HepG2 (cell line): Measurements from ENCODE around the gene KAT6B. TPM values are rescaled to one million over a fixed set of nuclear protein-coding genes. Genes with fewer than 3 reads are reported as not detected.

ENCODE experiments used
- AGO2 ChIP-seq: fragments of 200-400 bp; formaldehyde crosslinking; optimal IDR thresholded peaks from 2 replicates; pipeline ENCODE3; 2017; ENCODE audit warnings: mild to moderate bottlenecking, low read depth, low read length, moderate library complexity
- ETV6 ChIP-seq: sonication (generic); formaldehyde crosslinking; conservative IDR thresholded peaks from 2 replicates; pipeline ENCODE4 v1.4.0; 2020; ENCODE audit warnings: missing genetic modification reagents
- GABPA ChIP-seq, 2 experiments: IDR thresholded peaks; 2 replicates each; pipeline ENCODE4 v1.6.1; 2011 to 2016; ENCODE audit warnings: low read depth in 2 of 2, low read length in 1 of 2, missing biosample characterization in 1 of 2, missing genetic modification characterization in 1 of 2
- GABPB1 ChIP-seq: IDR thresholded peaks from 2 replicates; pipeline ENCODE4 v1.6.1; 2016; ENCODE audit warnings: mild to moderate bottlenecking, missing genetic modification reagents, moderate library complexity, missing compliant biosample characterization
- NFRKB ChIP-seq: fragments of 450-650 bp; IDR thresholded peaks from 2 replicates; pipeline ENCODE4 v1.6.1; 2017
- NPAS2 ChIP-seq: sonication (generic); formaldehyde crosslinking; IDR thresholded peaks from 2 replicates; pipeline ENCODE4 v1.8.0; 2022; ENCODE audit warnings: mild to moderate bottlenecking, missing genetic modification reagents, borderline replicate concordance
- POLR2AphosphoS2 ChIP-seq: IDR thresholded peaks from 2 replicates; pipeline ENCODE4 v1.6.1; 2011; ENCODE audit warnings: low read depth, low read length, improper control_type of control experiment
- SMAD1 ChIP-seq: sonication (generic); formaldehyde crosslinking; IDR thresholded peaks from 2 replicates; pipeline ENCODE4 v1.4.0; 2020; ENCODE audit warnings: missing genetic modification reagents, low read depth, mild to moderate bottlenecking, borderline replicate concordance
- SP2 ChIP-seq: sonication (generic); formaldehyde crosslinking; IDR thresholded peaks from 2 replicates; pipeline ENCODE4 v1.5.1; 2020; ENCODE audit warnings: mild to moderate bottlenecking, missing genetic modification reagents
- SRSF9 ChIP-seq: fragments of 200-400 bp; formaldehyde crosslinking; IDR thresholded peaks from 2 replicates; pipeline ENCODE4 v1.6.1; 2018; ENCODE audit warnings: borderline replicate concordance, mild to moderate bottlenecking, low read depth, low read length; ENCODE audit not compliant: insufficient read depth, poor library complexity, severe bottlenecking
- YEATS4 ChIP-seq: sonication (generic); formaldehyde crosslinking; IDR thresholded peaks from 2 replicates; pipeline ENCODE4 v1.4.0; 2020; ENCODE audit warnings: missing genetic modification reagents, borderline replicate concordance
- ZNF34 ChIP-seq: sonication (generic); formaldehyde crosslinking; IDR thresholded peaks from 2 replicates; pipeline ENCODE4 v1.4.0; 2020; ENCODE audit warnings: mild to moderate bottlenecking, missing genetic modification reagents, borderline replicate concordance
- ZNF557 ChIP-seq: sonication (generic); formaldehyde crosslinking; IDR thresholded peaks from 2 replicates; pipeline ENCODE4 v1.4.0; 2020; ENCODE audit warnings: missing genetic modification reagents
- ZNF746 ChIP-seq: sonication (generic); formaldehyde crosslinking; IDR thresholded peaks from 2 replicates; pipeline ENCODE4 v1.8.0; 2022; ENCODE audit warnings: mild to moderate bottlenecking, missing genetic modification reagents
- ZNF747 ChIP-seq: sonication (generic); formaldehyde crosslinking; IDR thresholded peaks from 2 replicates; pipeline ENCODE4 v1.8.1; 2023; ENCODE audit warnings: missing genetic modification reagents, mild to moderate bottlenecking, borderline replicate concordance
- ZNF773 ChIP-seq: sonication (generic); formaldehyde crosslinking; IDR thresholded peaks from 2 replicates; pipeline ENCODE4 v1.4.0; 2020; ENCODE audit warnings: missing genetic modification reagents, borderline replicate concordance
- ZNF879 ChIP-seq: sonication (generic); formaldehyde crosslinking; IDR thresholded peaks from 2 replicates; pipeline ENCODE4 v1.8.1; 2023; ENCODE audit warnings: missing genetic modification reagents
- ZSCAN21 ChIP-seq: sonication (generic); formaldehyde crosslinking; IDR thresholded peaks from 2 replicates; pipeline ENCODE4 v1.8.0; 2022; ENCODE audit warnings: mild to moderate bottlenecking, missing genetic modification reagents, moderate library complexity, borderline replicate concordance
- polyA plus RNA-seq, 8 experiments: library from polyadenylated mRNA; depleted of rRNA in 3 of 8; stranded (reverse) in 7 of 8; unstranded in 1 of 8; fragments of >200 nt; fragmentation: Illumina TruSeq in 4 of 8; extraction: Trizol in 4 of 8; gene quantifications; 2 replicates each; pipeline versions ENCODE4 v1.2.1 to v1.2.3, GENCODE V29; 2011 to 2016; ENCODE audit warnings: low read depth in 4 of 8, missing spikeins in 1 of 8, mixed read lengths in 1 of 8; ENCODE audit not compliant: insufficient read depth in 1 of 8
- total RNA-seq, 5 experiments: library from RNA; depleted of rRNA; stranded (reverse); fragments of >200 nt; fragmentation: Illumina TruSeq; extraction: Trizol; gene quantifications; 2 replicates each; pipeline ENCODE4 v1.2.3, GENCODE V29; 2016; ENCODE audit warnings: low read depth in 1 of 5
- TF ChIP-seq, protein P1 (sequence below): sonication (generic); formaldehyde crosslinking; IDR thresholded peaks from 2 replicates; pipeline ENCODE4 v1.5.1; 2020; ENCODE audit warnings: missing genetic modification reagents, mild to moderate bottlenecking, borderline replicate concordance
- TF ChIP-seq, protein P2 (sequence below): sonication (generic); formaldehyde crosslinking; IDR thresholded peaks from 2 replicates; pipeline ENCODE4 v1.8.0; 2022; ENCODE audit warnings: low read depth, missing genetic modification reagents
- TF ChIP-seq, protein P3 (sequence below): sonication (generic); formaldehyde crosslinking; conservative IDR thresholded peaks from 2 replicates; pipeline ENCODE4 v1.4.0; 2020; ENCODE audit warnings: missing genetic modification reagents
- TF ChIP-seq, protein P4 (sequence below): IDR thresholded peaks from 2 replicates; pipeline ENCODE4 v1.6.1; 2016; ENCODE audit warnings: missing compliant biosample characterization, missing genetic modification reagents, borderline replicate concordance

The KAT6B gene
- total and polyA plus RNA-seq, 2 of the 13 experiments (the other 11 are each of a cell fraction or from before 2014, with no cell fraction given), result 3.0 to 9.5 TPM

DNA sequence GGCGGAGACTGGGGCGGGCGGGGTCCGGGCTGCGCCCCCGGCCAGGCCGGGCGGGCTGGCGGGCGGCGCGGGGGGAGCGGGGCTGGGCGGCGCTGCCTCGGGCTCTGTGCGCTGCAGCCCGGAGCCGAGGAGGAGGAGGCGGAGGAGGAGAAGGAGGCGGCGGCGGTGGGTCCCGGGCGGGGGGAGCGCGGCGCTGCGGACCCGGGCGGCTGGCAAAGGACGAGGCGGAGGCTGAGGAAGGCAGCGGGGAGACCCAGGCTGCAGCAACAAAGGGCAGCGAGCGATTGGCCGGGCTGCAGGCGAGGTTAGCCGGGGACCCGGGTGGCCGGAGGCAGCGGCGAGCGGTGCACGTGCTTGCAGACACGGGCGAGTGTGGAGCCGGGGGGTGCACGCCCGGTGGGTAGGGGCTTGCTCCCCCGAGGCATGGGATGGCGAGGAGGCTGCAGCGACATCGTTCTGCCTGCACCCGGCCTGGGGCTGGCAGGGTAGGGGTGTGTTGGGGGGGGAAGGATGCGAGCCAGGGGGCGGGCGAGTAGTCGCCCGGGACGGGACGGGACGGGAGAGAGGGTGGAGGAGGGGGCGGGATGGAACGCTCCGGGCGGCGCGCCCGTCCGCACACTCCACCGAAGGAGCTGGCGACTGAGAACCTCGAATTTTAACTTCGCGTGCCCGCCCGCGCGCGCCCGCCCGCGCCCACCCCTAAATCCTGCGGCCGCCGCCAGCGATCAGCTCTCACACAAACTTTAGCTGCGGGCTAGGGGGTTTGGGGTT, 844 bp upstream of the KAT6B start (continued):
- TF ChIP-seq ETV6 (CRISPR knock-in tag) (0 out of 2 replicates have a peak, but pooled peaks have one; percentile 62), SRSF9 (no peak), GABPB1 (CRISPR knock-in tag) (peak; percentile 56; the same call in 1 of the 2 replicates), SP2 (CRISPR knock-in tag) (no peak), YEATS4 (CRISPR knock-in tag) (peak; percentile 74; the same call in 1 of the 2 replicates), AGO2 (peak; percentile 85), ZSCAN21 (CRISPR knock-in tag) (0 out of 2 replicates have a peak, but pooled peaks have one; percentile 25), POLR2AphosphoS2 (no peak), ZNF773 (CRISPR knock-in tag) (no peak), NFRKB (no peak), ZNF747 (CRISPR knock-in tag) (peak; percentile 24; the same call in 1 of the 2 replicates), ZNF34 (CRISPR knock-in tag) (no peak), GABPA (IDR thresholded peaks at IDR 0.05; ENCODE audit: low read depth, low read length) (no peak), GABPA (CRISPR knock-in tag; IDR thresholded peaks at IDR 0.05; ENCODE audit: low read depth) (no peak), ZNF746 (peak; percentile 92), ZNF879 (CRISPR knock-in tag) (no peak), SMAD1 (peak; percentile 64; the same call in 1 of the 2 replicates), ZNF557 (no peak), NPAS2 (CRISPR knock-in tag) (no peak)
- TF ChIP-seq, protein P1, sequence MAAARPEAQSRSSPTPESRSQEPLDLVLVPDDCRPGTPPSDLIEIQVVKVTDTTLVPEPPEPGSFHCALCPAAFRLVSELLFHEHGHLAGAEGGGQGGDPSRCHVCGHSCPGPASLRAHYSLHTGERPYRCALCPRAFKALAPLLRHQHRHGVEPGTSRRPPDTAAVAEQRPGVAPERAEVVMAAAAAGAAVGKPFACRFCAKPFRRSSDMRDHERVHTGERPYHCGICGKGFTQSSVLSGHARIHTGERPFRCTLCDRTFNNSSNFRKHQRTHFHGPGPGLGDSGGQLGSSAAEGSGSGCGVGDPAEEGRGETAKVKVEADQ (CRISPR knock-in tag), result no peak
- TF ChIP-seq, protein P2, sequence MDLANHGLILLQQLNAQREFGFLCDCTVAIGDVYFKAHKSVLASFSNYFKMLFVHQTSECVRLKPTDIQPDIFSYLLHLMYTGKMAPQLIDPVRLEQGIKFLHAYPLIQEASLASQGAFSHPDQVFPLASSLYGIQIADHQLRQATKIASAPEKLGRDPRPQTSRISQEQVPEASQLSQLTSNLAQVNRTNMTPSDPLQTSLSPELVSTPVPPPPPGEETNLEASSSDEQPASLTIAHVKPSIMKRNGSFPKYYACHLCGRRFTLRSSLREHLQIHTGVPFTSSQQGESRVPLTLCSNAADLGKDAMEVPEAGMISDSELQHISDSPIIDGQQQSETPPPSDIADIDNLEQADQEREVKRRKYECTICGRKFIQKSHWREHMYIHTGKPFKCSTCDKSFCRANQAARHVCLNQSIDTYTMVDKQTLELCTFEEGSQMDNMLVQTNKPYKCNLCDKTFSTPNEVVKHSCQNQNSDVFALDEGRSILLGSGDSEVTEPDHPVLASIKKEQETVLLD (CRISPR knock-in tag), result peak; percentile 42; the same call in 1 of the 2 replicates
- TF ChIP-seq, protein P3, sequence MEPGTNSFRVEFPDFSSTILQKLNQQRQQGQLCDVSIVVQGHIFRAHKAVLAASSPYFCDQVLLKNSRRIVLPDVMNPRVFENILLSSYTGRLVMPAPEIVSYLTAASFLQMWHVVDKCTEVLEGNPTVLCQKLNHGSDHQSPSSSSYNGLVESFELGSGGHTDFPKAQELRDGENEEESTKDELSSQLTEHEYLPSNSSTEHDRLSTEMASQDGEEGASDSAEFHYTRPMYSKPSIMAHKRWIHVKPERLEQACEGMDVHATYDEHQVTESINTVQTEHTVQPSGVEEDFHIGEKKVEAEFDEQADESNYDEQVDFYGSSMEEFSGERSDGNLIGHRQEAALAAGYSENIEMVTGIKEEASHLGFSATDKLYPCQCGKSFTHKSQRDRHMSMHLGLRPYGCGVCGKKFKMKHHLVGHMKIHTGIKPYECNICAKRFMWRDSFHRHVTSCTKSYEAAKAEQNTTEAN, result no peak
- TF ChIP-seq, protein P4, sequence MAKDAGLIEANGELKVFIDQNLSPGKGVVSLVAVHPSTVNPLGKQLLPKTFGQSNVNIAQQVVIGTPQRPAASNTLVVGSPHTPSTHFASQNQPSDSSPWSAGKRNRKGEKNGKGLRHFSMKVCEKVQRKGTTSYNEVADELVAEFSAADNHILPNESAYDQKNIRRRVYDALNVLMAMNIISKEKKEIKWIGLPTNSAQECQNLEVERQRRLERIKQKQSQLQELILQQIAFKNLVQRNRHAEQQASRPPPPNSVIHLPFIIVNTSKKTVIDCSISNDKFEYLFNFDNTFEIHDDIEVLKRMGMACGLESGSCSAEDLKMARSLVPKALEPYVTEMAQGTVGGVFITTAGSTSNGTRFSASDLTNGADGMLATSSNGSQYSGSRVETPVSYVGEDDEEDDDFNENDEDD (CRISPR knock-in tag), result peak; percentile 66; the same call in 1 of the 2 replicates
